Measurements from ENCODE around the gene LYSMD4.

The LYSMD4 gene

DNA sequence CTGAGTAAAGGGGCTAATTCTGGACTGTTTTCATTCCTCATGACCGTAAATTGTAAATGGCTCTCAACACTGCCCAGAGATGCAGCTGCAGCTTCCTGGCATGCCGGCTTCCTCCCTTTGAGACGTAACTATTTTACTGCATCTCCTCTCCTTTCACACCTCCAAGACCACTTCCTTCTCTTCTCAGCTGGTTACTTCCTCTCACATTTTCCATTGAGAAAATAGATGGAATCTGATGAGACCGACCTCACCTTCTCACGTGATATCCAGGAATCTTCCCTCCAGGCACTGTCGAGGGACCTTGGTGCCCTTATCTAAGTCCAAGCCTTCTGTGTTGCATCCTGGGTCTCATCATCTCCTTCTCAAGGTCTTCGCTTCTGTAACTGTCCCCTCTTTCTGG lies 12.7 kb downstream of the LYSMD4 start:
- no peaks in the 10 kb centered on the region for H3K9me3 Mint-ChIP-seq
- H3K27me3 Mint-ChIP-seq, result no peaks in the 10 kb centered on the region
- peak overlapping the region; percentile 55 to 91 for H3K27ac Mint-ChIP-seq
- peaks cover 49% of the 10 kb centered on the region for H3K4me1 Mint-ChIP-seq
- peak overlapping the region; percentile 66 to 77 for H3K4me3 Mint-ChIP-seq
- DNase-seq (peak in 1 of 2 donors; percentile 28), ATAC-seq (peak; percentile 50)

DNA sequence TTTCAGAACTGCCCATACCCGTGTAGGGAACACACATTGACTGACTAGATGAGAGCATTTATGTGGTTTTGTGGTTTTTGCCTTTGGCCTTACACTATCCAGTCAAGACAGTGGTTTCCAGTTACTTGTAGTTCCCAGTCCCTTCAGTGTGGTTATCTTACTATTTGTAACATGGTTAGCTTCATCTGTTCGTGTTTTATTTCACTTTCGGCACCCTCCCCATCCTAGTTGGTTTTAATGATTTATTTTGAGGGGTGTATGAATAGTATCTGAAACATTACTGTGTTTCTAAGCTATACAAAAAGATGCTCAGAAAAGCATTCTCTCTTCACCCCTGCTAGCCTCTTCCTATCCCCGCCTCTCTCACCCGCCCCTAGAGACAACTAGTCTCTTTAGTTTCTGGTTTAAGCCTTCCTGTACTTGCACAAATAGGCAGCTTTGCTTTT lies 14.1 kb downstream of the LYSMD4 start:
- Mint-ChIP-seq H3K27ac (no peak overlapping the region), H3K4me3 (peak overlapping the region; percentile 14 to 66), H3K27me3 (no peaks in the 10 kb centered on the region), H3K4me1 (peaks cover 49% of the 10 kb centered on the region), H3K9me3 (no peaks in the 10 kb centered on the region)
- peak; percentile 81 for ATAC-seq
- DNase-seq, result no peak

DNA sequence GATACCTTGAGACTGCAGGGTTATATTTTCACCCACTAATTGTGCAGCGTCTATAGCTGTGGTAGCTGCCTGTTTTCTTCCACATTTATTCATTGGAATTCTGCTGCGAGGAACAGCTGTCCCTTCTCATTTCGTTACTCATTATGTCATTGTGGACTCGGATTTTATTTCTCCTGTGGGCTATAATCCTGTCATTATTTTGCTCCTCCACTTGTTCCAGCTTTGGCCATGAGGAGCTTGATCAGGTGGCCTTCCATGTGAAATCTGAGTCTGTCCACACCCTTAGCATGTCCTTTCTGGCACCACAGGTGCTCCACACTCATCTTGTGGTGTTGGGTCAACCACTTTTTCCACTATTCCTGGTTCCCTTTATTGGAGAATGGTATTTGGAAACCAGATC lies 14.8 kb downstream of the LYSMD4 start:
- Mint-ChIP-seq H3K4me3 (no peak overlapping the region), H3K4me1 (peaks cover 49% of the 10 kb centered on the region), H3K27me3 (no peaks in the 10 kb centered on the region), H3K27ac (no peak overlapping the region), H3K9me3 (no peaks in the 10 kb centered on the region)
- DNase-seq (no peak), ATAC-seq (no peak)

DNA sequence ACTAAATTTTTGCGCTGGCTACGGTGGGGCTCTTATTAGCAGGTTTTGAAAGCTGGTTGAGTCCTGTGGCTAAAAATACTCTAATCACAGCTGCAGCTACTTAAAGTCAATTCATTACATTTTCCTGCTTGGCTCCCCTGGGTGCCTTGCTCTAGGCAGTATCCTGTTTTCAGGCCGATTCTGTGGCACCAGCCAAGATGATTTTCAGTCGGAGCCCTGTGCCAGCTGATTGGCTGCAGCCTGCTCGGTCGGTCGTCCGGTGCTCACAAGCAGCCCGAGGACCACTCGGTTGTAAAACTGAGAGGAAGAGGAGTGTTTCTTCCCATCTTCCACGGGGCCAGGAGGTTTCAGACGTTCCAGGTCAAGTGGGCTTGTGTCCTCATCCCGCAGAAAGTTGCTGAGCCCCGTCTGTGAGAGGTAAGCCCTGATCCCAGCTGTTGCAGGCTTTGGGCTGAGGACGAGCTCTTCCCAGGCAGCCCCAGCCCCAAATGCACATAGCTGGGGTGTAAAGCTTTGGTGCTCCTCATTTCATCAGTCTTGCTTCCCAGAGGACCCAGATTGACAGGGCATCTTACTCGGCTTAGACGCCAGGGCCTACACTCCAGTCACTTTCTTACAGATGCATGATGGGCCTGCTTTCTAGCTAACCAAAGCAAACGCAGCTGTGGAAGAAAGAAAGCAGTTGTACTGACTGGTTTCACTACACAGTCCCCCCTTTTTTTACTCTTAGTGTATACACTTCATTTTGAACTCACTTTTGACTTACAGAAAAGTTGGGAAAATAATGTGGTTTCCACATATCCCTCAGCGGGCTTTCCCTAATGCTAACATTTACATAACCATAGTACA lies 15.9 kb downstream of the LYSMD4 start:
- H3K27me3 Mint-ChIP-seq, result no peaks in the 10 kb centered on the region
- DNase-seq, result peak in 1 of 2 donors; percentile 12
- H3K4me1 Mint-ChIP-seq, result peaks cover 54% of the 10 kb centered on the region
- H3K27ac Mint-ChIP-seq, result no peak overlapping the region
- no peaks in the 10 kb centered on the region for H3K9me3 Mint-ChIP-seq
- peak; percentile 55 for ATAC-seq
- no peak overlapping the region for H3K4me3 Mint-ChIP-seq

DNA sequence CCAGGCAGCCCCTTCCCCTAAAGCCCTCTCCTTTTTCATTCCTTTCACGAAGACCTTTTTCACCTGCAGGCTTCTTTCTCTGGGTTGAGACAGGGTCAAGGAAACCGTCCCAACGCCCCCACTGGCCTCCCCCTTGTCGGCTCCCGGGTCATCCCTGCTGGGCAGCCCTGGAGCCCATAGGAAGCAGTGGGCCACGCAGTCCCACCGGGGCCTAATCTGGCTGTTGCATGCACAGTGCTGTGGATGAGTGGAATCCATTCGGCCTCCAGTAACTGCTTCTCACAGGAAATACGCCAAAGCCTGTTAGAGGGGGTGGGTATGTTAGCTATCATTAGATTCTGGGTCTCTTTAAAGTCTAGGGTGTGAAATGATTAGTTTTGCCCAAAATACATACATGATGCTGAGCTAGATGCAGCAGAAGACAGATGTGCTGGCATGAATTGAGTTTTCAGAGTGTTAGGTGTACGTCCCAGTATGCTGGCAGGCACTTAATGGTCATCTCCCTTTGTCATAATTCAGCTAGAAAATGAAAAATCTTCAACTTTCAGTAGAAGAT lies 16.6 kb downstream of the LYSMD4 start:
- Mint-ChIP-seq H3K4me3 (no peak overlapping the region), H3K27ac (peak overlapping the region in 1 of 2 donors; percentile 56)

DNA sequence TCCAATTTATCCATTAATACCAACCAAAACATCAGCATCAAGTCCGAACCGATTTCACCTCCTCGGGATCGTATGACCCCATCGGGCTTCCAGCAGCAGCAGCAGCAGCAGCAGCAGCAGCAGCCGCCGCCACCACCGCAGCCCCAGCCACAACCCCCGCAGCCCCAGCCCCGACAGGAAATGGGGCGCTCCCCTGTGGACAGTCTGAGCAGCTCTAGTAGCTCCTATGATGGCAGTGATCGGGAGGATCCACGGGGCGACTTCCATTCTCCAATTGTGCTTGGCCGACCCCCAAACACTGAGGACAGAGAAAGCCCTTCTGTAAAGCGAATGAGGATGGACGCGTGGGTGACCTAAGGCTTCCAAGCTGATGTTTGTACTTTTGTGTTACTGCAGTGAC lies 20.8 kb downstream of the LYSMD4 start:
- peaks cover 37% of the 10 kb centered on the region for H3K4me1 Mint-ChIP-seq
- ATAC-seq (peak; percentile 19), DNase-seq (peak in 1 of 2 donors; percentile 18)
- H3K27me3 Mint-ChIP-seq, result no peaks in the 10 kb centered on the region
- H3K27ac Mint-ChIP-seq, result no peak overlapping the region
- peak overlapping the region in 1 of 2 donors; percentile 7 for H3K4me3 Mint-ChIP-seq
- no peaks in the 10 kb centered on the region for H3K9me3 Mint-ChIP-seq

More for the DNA sequence above, 16.6 kb downstream of the LYSMD4 start:
- no peaks in the 10 kb centered on the region for H3K9me3 Mint-ChIP-seq
- H3K27me3 Mint-ChIP-seq, result no peaks in the 10 kb centered on the region
- no peak for ATAC-seq
- DNase-seq, result no peak
- H3K4me1 Mint-ChIP-seq, result peaks cover 59% of the 10 kb centered on the region

DNA sequence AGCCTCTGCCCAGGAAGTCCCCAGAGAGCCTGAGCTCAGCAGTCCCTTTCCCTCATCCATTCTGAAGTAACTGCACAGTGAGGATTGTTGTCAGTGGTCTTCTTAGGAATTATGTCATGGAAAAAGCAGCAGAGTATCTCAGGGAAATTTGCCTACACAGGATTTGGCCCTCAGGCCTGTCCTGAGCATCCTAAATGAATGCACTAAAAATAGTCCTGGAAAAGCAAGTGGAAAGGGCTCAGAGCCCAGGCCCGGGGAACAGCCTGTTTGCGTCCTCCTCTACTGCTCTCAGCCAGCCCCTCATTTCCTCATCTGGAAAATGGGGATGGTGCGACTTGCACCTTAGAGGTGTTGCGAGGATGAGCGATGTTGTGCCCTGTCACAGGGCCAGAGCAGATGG lies 21.6 kb downstream of the LYSMD4 start:
- DNase-seq (no peak), ATAC-seq (no peak)
- no peaks in the 10 kb centered on the region for H3K9me3 Mint-ChIP-seq
- no peaks in the 10 kb centered on the region for H3K27me3 Mint-ChIP-seq
- H3K27ac Mint-ChIP-seq, result peak overlapping the region in 1 of 2 donors; percentile 45
- H3K4me3 Mint-ChIP-seq, result peak overlapping the region in 1 of 2 donors; percentile 14
- peaks cover 41% of the 10 kb centered on the region for H3K4me1 Mint-ChIP-seq

DNA sequence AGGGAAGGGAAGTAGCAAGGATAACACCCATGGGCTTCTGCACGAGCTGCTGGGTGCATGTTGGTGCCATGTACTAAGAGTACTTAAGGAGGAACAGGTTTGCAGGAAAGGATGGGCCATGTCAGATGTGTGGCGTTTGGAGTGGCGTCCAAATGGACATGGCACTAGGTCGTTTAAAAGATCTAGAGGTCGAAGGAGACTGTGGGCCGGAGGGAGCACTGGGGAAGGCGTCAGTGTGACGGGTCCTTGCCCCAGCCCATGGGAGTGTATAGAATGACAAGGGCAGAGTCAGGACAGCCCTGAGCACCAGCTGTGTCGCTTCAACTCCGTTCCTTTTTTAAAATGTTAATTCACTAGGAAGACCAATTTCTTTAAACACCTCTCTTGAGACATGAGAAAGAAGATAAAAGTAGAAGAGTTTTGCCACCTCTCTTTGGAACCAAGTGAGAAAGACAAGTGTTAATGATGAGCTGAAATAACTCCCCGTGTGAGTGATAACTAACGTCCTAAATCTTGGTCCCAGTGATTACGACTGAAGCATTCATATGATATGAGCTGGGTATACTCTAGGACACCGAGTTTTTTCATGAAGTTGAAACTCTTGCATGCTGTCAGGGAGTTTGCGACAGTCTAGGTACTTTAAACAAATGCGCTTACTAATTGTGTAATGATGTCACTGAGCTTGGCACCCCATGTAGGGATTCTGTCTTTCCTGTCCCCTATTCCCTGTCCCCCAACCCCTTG lies 23.8 kb downstream of the LYSMD4 start:
- Mint-ChIP-seq H3K4me3 (no peak overlapping the region), H3K27ac (no peak overlapping the region)
- no peak for ATAC-seq

DNA sequence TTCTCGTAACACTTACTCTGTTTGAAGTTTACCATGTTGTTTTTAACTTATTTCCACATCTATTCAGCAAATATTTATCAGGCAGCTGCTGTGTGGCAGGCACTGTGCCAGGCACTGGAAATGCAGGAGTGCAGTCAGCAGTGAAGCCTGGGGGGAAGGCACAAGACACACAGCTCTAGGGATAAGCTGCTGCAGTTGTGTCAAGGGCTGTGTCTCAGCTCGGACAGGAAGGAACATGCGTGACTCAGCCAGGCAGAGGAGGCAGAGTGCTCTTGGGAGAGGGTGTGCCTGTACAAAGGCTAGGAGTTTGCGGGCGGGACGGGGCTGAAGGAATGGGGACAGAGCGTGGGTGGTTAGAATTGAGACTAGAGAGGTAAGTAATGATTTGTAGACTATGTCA lies 24.7 kb downstream of the LYSMD4 start:
- Mint-ChIP-seq H3K27ac (peak overlapping the region in 1 of 2 donors; percentile 48), H3K27me3 (no peaks in the 10 kb centered on the region), H3K4me1 (peaks cover 64% of the 10 kb centered on the region), H3K4me3 (no peak overlapping the region), H3K9me3 (no peaks in the 10 kb centered on the region)
- DNase-seq, result no peak
- no peak for ATAC-seq

More for the DNA sequence above, 23.8 kb downstream of the LYSMD4 start:
- DNase-seq, result no peak
- H3K27me3 Mint-ChIP-seq, result no peaks in the 10 kb centered on the region
- H3K9me3 Mint-ChIP-seq, result no peaks in the 10 kb centered on the region
- H3K4me1 Mint-ChIP-seq, result peaks cover 55% of the 10 kb centered on the region

DNA sequence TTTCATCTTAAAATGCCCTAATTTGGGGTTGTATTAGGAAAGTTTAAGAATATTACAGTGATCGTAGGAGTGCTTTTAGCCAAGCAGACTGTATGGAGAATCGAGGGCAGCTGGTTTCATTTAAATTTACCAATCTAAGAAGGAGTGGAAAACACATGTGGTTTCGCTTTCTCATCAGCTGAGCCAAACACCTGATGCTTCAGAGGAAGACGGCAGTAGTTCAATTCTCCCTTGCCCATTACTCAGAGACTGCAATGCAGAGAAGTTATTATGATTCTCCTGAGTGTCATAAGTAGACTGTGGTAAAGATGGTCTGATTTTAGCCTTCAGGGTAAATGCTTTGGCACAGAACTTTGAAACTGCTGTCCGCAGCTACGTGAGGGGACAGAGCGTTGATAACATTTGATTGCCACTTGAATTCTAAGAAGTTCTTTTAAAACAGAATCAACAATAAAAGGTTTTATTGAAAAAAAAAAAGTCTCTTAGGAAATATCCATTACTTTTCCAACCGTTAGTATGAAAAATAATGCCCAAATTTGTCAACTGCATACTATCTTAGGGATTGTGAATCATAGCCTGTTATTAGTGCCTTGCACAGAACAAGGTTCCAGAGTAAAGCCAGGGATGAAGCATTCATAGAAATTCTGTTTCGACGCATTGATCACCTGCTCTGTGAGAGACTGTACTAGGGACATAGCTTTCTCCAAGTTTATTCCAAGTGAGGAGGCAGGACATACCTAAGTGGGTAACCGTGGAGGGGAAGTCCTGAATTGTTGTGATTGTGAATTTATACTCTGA lies 25.6 kb downstream of the LYSMD4 start:
- Mint-ChIP-seq H3K27ac (peak overlapping the region; percentile 93 to 94), H3K9me3 (no peaks in the 10 kb centered on the region), H3K27me3 (no peaks in the 10 kb centered on the region), H3K4me3 (peak overlapping the region; percentile 78 to 80), H3K4me1 (peaks cover 67% of the 10 kb centered on the region)
- DNase-seq (peak in 1 of 2 donors; percentile 48), ATAC-seq (peak; percentile 85)

DNA sequence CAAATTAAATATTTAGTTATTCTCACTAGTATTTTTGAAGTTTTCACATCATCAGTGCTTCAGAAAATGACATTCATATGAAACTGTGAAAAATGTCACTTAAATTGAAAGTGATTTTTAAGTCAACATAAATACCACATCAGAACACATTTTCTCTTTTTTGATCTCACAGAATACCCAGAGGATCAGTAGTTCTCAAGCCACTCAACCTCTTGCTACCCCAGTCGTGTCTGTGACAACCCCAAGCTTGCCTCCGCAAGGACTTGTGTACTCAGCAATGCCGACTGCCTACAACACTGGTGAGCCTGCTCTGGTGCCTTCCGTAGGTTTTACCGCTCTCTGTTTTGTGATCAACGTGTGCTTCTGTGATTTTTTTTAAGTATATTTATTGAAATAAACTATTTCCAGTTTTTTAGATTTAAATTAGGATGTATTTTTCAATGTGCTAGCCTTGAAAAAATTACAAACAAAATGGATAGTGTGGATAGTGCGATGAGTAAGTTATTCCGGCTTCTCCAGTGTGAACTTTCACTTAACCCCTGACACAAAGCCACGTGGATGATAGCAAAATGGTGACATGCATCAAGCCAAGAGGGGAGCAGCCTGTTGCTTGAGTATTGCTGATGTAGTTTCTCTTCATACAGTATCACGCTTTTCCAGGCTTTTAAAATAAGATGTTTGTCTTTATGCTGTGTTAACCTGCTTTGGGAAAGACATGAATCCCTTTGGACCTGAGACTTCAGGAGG lies 26.5 kb downstream of the LYSMD4 start:
- Mint-ChIP-seq H3K4me1 (peaks cover 59% of the 10 kb centered on the region), H3K27me3 (no peaks in the 10 kb centered on the region), H3K27ac (peak overlapping the region; percentile 93 to 94), H3K9me3 (no peaks in the 10 kb centered on the region), H3K4me3 (peak overlapping the region; percentile 78 to 80)
- ATAC-seq, result peak; percentile 88
- peak; percentile 36 to 64 for DNase-seq

DNA sequence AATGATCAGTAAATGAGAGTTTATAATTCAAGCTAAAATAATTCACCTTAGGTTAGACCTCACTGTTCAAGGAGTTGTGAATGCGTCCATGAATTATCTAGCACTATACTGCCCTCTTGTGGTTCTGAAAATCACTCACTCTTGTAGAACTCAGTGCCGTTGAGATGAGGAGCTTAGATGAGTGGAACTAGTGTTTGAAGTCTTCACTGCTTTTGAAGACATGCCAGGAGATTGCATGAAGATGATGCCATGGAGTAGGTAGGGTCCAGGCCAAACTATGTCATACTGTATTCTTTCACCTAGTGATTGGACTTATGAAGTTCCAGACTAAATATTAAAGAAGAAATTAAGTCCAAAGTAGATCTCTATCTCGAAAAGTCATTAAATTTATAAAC lies 28.8 kb downstream of the LYSMD4 start:
- Mint-ChIP-seq H3K4me3 (no peak overlapping the region), H3K27ac (peak overlapping the region; percentile 85 to 88), H3K27me3 (no peaks in the 10 kb centered on the region), H3K4me1 (peaks cover 57% of the 10 kb centered on the region), H3K9me3 (no peaks in the 10 kb centered on the region)
- ATAC-seq (peak; percentile 71), DNase-seq (peak; percentile 39)

DNA sequence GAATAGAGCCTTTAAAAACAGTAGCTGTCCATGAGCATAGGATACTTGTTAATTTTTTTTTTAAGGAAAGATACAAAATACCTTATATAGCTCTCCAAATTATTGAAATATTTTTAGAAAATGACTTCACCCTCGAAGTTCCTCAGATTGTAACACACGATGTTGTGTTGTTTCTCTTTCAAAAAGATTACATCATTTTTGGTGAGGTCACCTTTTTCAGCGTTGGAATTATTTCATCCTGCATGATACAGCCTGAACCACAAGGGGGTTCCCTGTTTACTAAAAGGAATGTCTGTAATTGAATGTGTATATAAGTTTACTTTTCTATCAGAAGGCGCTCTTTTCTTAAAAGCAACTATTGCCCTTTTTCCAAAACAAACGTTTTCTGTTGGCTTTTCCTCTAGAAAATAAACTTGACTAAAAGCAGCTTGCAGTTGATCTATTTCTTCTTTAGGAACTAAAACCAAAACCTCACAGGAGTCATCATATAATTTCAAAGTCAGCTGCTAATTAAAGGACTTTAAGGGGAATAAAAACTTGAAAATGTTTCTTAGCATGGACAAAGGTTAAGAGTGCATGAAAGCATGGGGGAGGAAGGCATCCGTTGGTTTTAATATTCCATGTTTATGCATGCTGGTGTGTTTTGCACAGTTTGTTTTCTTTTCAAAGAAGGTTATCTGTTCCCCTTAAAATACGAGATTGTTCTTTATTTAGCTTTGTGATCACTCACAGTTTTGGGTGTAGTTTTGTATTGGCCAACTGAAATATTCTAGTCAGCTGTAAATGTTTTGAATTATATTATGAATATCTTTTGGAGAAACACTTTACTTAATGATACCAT lies 29.4 kb downstream of the LYSMD4 start:
- peaks cover 51% of the 10 kb centered on the region for H3K4me1 Mint-ChIP-seq
- H3K27ac Mint-ChIP-seq, result peak overlapping the region; percentile 85 to 88
- peak overlapping the region in 1 of 2 donors; percentile 31 for H3K4me3 Mint-ChIP-seq
- H3K27me3 Mint-ChIP-seq, result no peaks in the 10 kb centered on the region
- peak; percentile 34 for ATAC-seq
- no peaks in the 10 kb centered on the region for H3K9me3 Mint-ChIP-seq
- no peak for DNase-seq
